Hepatocyte (in vitro differentiated cells): ENCODE data around the gene NRCAM. TPM values are rescaled to one million over a fixed set of nuclear protein-coding genes. Genes with fewer than 3 reads are reported as not detected.

ENCODE experiments used
- DNase-seq: peaks from one replicate; pipeline ENCODE4 v3.0.0-alpha.2; 2016; ENCODE audit warnings: low spot score
- H2AFZ ChIP-seq: fragments of 200-600 bp; sonication (generic); 2 replicates; pipeline ENCODE4 v1.6.0; 2016; ENCODE audit warnings: antibody characterized with exemption, mild to moderate bottlenecking
- H3K27ac ChIP-seq: fragments of 200-600 bp; sonication (generic); 2 replicates; pipeline ENCODE4 v1.5.1; 2016; ENCODE audit warnings: mild to moderate bottlenecking
- H3K27me3 ChIP-seq: fragments of 200-600 bp; sonication (generic); 2 replicates; pipeline ENCODE4 v1.6.1; 2016
- H3K36me3 ChIP-seq: fragments of 200-600 bp; sonication (generic); replicated peaks from 2 replicates; pipeline ENCODE4 v1.5.1; 2016; ENCODE audit warnings: low read depth; ENCODE audit not compliant: insufficient read depth
- H3K4me1 ChIP-seq: fragments of 200-600 bp; sonication (generic); 2 replicates; pipeline ENCODE4 v1.5.1; 2016; ENCODE audit warnings: mild to moderate bottlenecking, moderate library complexity; ENCODE audit not compliant: insufficient read depth
- H3K4me2 ChIP-seq: fragments of 200-600 bp; sonication (generic); 2 replicates; pipeline ENCODE4 v1.6.0; 2016
- H3K4me3 ChIP-seq: fragments of 200-600 bp; sonication (generic); 2 replicates; pipeline ENCODE4 v1.5.1; 2016; ENCODE audit warnings: mild to moderate bottlenecking
- H3K79me2 ChIP-seq: fragments of 200-600 bp; sonication (generic); 2 replicates; pipeline ENCODE4 v1.6.0; 2017; ENCODE audit warnings: mild to moderate bottlenecking
- H3K9me2 ChIP-seq: fragments of 200-600 bp; sonication (generic); replicated peaks from 2 replicates; pipeline ENCODE4 v1.6.0; 2017; ENCODE audit warnings: mild to moderate bottlenecking; ENCODE audit not compliant: insufficient read depth
- H3K9me3 ChIP-seq: fragments of 200-600 bp; sonication (generic); 2 replicates; pipeline ENCODE4 v1.5.1; 2016; ENCODE audit warnings: low read depth, mild to moderate bottlenecking
- H4K20me1 ChIP-seq: fragments of 200-600 bp; sonication (generic); 2 replicates; pipeline ENCODE4 v1.6.0; 2016; ENCODE audit warnings: mild to moderate bottlenecking; ENCODE audit not compliant: insufficient read depth, poor library complexity, severe bottlenecking
- EZH2 ChIP-seq: fragments of 200-600 bp; sonication (generic); IDR thresholded peaks from 2 replicates; pipeline ENCODE4 v1.6.1; 2016; ENCODE audit warnings: antibody characterized with exemption, mild to moderate bottlenecking, borderline replicate concordance
- EZH2phosphoT487 ChIP-seq: fragments of 200-600 bp; sonication (generic); IDR thresholded peaks from one replicate; pipeline ENCODE4 v1.6.1; 2018; ENCODE audit warnings: antibody characterized with exemption, mild to moderate bottlenecking, low read depth, moderate library complexity; ENCODE audit not compliant: unreplicated experiment, severe bottlenecking
- WGBS: methylation state at CpG from one replicate; pipeline ENCODE4 v1.1.6; 2016; ENCODE audit warnings: low lambda C conversion rate; ENCODE audit errors: missing lambda C conversion rate; 5-methylcytosine and 5-hydroxymethylcytosine counted together
- polyA plus RNA-seq: library from polyadenylated mRNA; unstranded; fragments of >200 nt; fragmentation: Nextera tagmentation; extraction: Ambion mirVana; gene quantifications from 2 replicates; pipeline ENCODE4 v1.2.1, GENCODE V29; 2016
- total RNA-seq: library from RNA; depleted of rRNA; stranded (reverse); fragments of >200 nt; gene quantifications from 2 replicates; pipeline ENCODE4 v1.2.3, GENCODE V29; 2014
- TF ChIP-seq, protein P1 (sequence below): fragments of 200-600 bp; sonication (generic); IDR thresholded peaks from 2 replicates; pipeline ENCODE4 v1.5.1; 2016; ENCODE audit warnings: antibody characterized with exemption, mild to moderate bottlenecking; ENCODE audit not compliant: poor library complexity

NRCAM gene
- total and polyA plus RNA-seq, 2 experiments from 2014 or later, result 16.0 to 34.4 TPM

GRCh38 chr7:108380517-108380916, 75.7 kb downstream of the NRCAM start:
- DNase-seq, result no peak
- Histone ChIP-seq H3K4me3 (no peak overlapping the region), H3K4me2 (no peak overlapping the region), H3K4me1 (no peaks in the 10 kb centered on the region), H3K36me3 (no peaks in the 10 kb centered on the region), H3K27ac (no peak overlapping the region), H2AFZ (no peak overlapping the region), H4K20me1 (no peaks in the 10 kb centered on the region), H3K27me3 (no peaks in the 10 kb centered on the region), H3K79me2 (no peaks in the 10 kb centered on the region), H3K9me2 (no peaks in the 10 kb centered on the region), H3K9me3 (no peaks in the 10 kb centered on the region)
- TF ChIP-seq, protein P1, sequence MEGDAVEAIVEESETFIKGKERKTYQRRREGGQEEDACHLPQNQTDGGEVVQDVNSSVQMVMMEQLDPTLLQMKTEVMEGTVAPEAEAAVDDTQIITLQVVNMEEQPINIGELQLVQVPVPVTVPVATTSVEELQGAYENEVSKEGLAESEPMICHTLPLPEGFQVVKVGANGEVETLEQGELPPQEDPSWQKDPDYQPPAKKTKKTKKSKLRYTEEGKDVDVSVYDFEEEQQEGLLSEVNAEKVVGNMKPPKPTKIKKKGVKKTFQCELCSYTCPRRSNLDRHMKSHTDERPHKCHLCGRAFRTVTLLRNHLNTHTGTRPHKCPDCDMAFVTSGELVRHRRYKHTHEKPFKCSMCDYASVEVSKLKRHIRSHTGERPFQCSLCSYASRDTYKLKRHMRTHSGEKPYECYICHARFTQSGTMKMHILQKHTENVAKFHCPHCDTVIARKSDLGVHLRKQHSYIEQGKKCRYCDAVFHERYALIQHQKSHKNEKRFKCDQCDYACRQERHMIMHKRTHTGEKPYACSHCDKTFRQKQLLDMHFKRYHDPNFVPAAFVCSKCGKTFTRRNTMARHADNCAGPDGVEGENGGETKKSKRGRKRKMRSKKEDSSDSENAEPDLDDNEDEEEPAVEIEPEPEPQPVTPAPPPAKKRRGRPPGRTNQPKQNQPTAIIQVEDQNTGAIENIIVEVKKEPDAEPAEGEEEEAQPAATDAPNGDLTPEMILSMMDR, result no peak

- H3K27me3 ChIP-seq, result no peaks in the 10 kb centered on the region
- H3K4me1 ChIP-seq, result no peaks in the 10 kb centered on the region
- no peaks in the 10 kb centered on the region for H3K9me3 ChIP-seq
- no peaks in the 10 kb centered on the region for H3K9me2 ChIP-seq
- H3K27ac ChIP-seq, result no peak overlapping the region
- TF ChIP-seq EZH2phosphoT487 (no peak), EZH2 (no peak)
- TF ChIP-seq, protein P1, result no peak
- no peaks in the 10 kb centered on the region for H4K20me1 ChIP-seq
- H3K4me2 ChIP-seq, result no peak overlapping the region
- no peak overlapping the region for H3K4me3 ChIP-seq
- H3K79me2 ChIP-seq, result no peaks in the 10 kb centered on the region
- no peaks in the 10 kb centered on the region for H3K36me3 ChIP-seq
- no peak for DNase-seq
- H2AFZ ChIP-seq, result no peak overlapping the region
These were observed 80.0 kb downstream of the NRCAM start for GRCh38 chr7:108376206-108376605.

DNA sequence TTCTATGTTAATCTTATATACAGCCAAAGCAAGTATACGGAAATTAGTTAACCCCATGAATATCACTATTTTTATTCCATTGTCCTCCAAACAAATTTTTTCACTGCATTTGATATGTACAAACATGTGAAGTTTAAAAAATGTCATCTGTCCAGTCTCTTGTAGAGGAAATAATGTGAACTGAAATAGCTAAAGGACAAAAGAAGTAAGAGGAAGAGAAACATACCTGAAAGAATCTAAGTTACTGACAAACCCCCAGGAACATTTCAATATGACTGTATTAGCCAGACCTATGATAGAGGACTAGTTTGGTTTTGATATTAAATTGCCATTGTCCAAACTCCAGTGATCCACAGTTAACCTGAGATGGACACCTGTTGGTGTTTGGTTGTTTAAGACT, 80.6 kb downstream of the NRCAM start:
- 91% methylated on average over 1 of the region's 1 CpG for WGBS
- Histone ChIP-seq H3K4me3 (no peak overlapping the region), H2AFZ (no peak overlapping the region), H3K4me1 (no peaks in the 10 kb centered on the region), H4K20me1 (no peaks in the 10 kb centered on the region), H3K27ac (no peak overlapping the region), H3K36me3 (no peaks in the 10 kb centered on the region), H3K4me2 (no peak overlapping the region), H3K9me2 (no peaks in the 10 kb centered on the region), H3K9me3 (no peaks in the 10 kb centered on the region), H3K27me3 (no peaks in the 10 kb centered on the region), H3K79me2 (no peaks in the 10 kb centered on the region)
- TF ChIP-seq EZH2 (no peak), EZH2phosphoT487 (no peak)
- TF ChIP-seq, protein P1, result no peak
- DNase-seq, result no peak

DNA sequence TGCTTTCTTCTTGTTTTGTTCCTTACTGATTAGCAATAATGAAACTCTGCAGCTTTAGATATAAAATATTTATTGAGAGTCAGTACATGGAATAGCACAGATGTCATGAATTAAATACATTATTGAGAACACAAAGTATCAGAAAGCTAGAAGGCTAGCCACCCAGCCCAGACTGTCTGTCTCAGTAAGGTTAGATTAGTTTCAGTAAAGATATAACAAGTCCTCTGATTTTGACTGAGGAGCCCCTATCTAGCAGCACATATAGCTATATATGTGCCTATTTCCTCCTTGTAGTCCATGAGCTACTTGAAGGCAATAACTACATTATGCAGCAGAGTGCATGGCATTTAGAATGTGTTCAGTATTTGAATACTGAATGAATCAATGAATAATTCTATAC, 81.3 kb downstream of the NRCAM start:
- H3K4me2 ChIP-seq, result no peak overlapping the region
- no peaks in the 10 kb centered on the region for H4K20me1 ChIP-seq
- H3K9me3 ChIP-seq, result no peaks in the 10 kb centered on the region
- no peaks in the 10 kb centered on the region for H3K9me2 ChIP-seq
- DNase-seq, result no peak
- H3K4me3 ChIP-seq, result no peak overlapping the region
- no peak overlapping the region for H2AFZ ChIP-seq
- TF ChIP-seq, protein P1, result no peak
- no peak for TF ChIP-seq EZH2phosphoT487
- TF ChIP-seq EZH2, result no peak
- H3K4me1 ChIP-seq, result no peaks in the 10 kb centered on the region
- no peaks in the 10 kb centered on the region for H3K79me2 ChIP-seq
- H3K27ac ChIP-seq, result no peak overlapping the region
- no peaks in the 10 kb centered on the region for H3K36me3 ChIP-seq
- no peaks in the 10 kb centered on the region for H3K27me3 ChIP-seq
